Stimulated activated CD8-positive, alpha-beta memory T cell treated with anti-CD3 and anti-CD28 coated beads, Interleukin-2, amount 100 ng/mL, for 48 hours (primary cell): ENCODE data around the gene NCF1.
A peak's percentile ranks its signal among the peaks of the same experiment; 100 is the strongest.
"Not testable (repeated sequence)": the region's sequence is repeated elsewhere in the genome, so short reads cannot be mapped to it uniquely, and the experiment has no call there.

Source experiments
- DNase-seq, 2 donors: peaks; one replicate each; pipeline ENCODE4 v3.0.0-alpha.2; 2020; ENCODE audit warnings: low read depth in 2 of 2

Gene NCF1

GRCh38 chr7:74788369-74789150 is 14.7 kb downstream of the NCF1 start:
- peak; percentile 83 to 93 for DNase-seq

GRCh38 chr7:74789200-74789736 is 15.5 kb downstream of the NCF1 start:
- not testable (repeated sequence) for DNase-seq

- not testable (repeated sequence) for DNase-seq
Measured at GRCh38 chr7:74797848-74798622, 24.2 kb downstream of the NCF1 start.

GRCh38 chr7:74798644-74799043 is 24.8 kb downstream of the NCF1 start:
- not testable (repeated sequence) for DNase-seq

GRCh38 chr7:74815882-74816281 is 42.1 kb downstream of the NCF1 start:
- DNase-seq, result not testable (repeated sequence)

- DNase-seq, result not testable (repeated sequence)
Measured at GRCh38 chr7:74820146-74820805, 46.5 kb downstream of the NCF1 start.

- DNase-seq, result not testable (repeated sequence)
Measured at GRCh38 chr7:74821259-74821658, 47.4 kb downstream of the NCF1 start.

GRCh38 chr7:74829959-74830358 is 56.1 kb downstream of the NCF1 start:
- DNase-seq, result not testable (repeated sequence)

GRCh38 chr7:74830411-74830810 is 56.6 kb downstream of the NCF1 start:
- not testable (repeated sequence) for DNase-seq
